ENCODE measurements around the gene BICRA.
"Not testable (repeated sequence)": the region's sequence is repeated elsewhere in the genome, so short reads cannot be mapped to it uniquely, and the experiment has no call there.

BICRA gene

GRCh38 chr19:47663911-47664771 lies 55.2 kb downstream of the BICRA start:
- DNase-seq, result no peak

- not testable (repeated sequence) for DNase-seq
Observed at GRCh38 chr19:47668556-47668955, 59.6 kb downstream of the BICRA start.

- DNase-seq, result no peak
Observed at GRCh38 chr19:47670736-47671135, 61.8 kb downstream of the BICRA start.

DNA sequence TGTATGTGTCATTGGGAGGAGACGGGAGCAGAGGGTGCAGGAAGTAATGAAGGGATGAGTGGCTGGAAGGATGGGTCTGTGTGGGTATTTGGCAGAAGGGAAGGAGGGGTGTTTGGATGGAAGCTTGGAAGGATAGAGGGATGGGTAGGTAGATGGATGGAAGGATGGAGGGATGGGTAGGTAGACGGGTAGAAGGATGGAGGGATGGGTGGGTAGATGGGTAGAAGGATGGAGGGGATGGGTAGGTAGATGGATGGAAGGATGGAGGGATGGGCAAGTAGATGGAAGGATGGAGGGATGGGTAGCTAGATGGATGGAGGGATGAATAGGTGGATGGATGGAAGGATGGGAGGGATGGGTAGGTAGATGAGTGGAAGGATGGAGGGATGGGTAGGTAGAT lies 62.6 kb downstream of the BICRA start:
- no peak for DNase-seq

- no peak for DNase-seq
Observed at GRCh38 chr19:47673426-47673825, 64.5 kb downstream of the BICRA start.

- DNase-seq, result no peak
Observed at GRCh38 chr19:47674548-47674947, 65.6 kb downstream of the BICRA start.

DNA sequence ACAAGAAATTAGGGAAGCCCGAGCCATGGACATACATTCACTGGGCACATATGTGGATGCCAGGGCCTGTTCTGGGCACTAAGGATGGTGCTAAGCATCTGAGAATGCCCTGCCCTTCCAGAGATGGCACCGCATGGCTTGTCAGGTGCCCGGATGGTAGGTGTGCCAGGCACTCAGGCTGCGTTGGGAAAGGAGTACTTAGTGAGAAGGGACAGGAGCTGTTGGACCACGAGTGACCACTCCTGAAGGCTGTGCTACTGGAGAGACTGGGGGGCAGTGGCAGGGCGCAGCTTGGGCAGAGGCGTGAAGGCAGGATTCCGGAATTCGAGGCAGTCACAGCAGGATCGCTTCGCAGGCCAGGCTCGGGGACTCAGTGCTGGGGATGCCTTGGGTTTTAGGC lies 66.3 kb downstream of the BICRA start:
- DNase-seq, result no peak

- DNase-seq, result no peak
Observed at GRCh38 chr19:47675859-47676258, 66.9 kb downstream of the BICRA start.

DNA sequence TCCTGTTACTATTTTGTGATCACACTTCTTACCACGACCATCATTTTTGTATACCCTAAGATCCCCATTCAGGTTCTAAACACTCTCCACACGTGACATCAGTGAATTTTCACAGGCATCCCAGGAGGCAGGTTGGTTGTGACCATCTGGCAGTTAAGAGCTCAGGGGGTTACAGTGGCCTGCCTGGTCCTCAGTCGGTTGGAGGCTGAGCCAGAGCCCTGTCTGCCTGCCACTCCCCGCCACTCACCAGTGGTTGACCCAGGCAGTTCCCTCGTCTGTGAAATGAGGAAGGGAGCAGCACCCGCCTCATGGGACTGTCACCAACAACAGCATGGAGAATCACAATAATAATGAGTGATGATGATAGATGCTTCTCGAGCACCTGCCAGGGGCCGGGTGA lies 67.9 kb downstream of the BICRA start:
- DNase-seq, result no peak

GRCh38 chr19:47679251-47679900 lies 70.4 kb downstream of the BICRA start:
- DNase-seq, result no peak

GRCh38 chr19:47679922-47680857 lies 71.3 kb downstream of the BICRA start:
- DNase-seq, result no peak

DNA sequence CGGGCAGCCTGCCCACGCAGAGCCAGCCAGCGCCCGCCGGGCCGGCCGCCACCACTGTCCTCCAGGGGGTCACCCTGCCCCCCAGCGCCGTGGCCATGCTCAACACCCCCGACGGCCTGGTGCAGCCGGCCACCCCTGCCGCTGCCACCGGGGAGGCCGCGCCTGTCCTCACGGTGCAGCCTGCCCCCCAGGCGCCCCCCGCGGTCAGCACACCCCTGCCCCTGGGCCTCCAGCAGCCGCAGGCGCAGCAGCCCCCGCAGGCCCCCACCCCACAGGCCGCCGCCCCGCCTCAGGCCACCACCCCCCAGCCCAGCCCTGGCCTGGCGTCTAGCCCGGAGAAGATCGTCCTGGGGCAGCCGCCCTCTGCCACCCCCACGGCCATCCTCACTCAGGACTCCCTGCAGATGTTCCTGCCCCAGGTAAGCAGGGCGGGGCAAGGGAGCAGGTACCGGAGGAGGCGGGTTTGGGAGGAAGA lies 72.0 kb downstream of the BICRA start:
- no peak for DNase-seq

DNA sequence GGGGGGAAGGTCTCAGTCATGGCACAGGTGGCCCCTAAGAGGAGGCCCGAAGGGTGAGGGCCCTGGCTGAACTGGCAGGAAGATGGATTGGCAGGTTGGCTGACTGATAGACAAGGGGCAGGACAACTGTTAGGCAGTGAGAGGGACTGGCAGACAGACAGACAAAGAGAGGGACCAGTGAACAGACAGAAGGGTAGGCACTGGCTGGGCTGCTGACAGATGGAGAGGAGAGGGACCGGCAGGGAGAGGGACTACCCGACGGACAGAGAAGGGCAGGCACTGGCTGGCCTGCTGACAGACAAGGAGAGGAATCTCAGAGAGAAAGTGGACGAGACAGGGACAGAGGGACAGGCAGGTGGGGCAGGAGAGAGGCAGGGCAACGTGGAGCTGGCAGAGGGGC lies 72.5 kb downstream of the BICRA start:
- DNase-seq, result no peak

DNA sequence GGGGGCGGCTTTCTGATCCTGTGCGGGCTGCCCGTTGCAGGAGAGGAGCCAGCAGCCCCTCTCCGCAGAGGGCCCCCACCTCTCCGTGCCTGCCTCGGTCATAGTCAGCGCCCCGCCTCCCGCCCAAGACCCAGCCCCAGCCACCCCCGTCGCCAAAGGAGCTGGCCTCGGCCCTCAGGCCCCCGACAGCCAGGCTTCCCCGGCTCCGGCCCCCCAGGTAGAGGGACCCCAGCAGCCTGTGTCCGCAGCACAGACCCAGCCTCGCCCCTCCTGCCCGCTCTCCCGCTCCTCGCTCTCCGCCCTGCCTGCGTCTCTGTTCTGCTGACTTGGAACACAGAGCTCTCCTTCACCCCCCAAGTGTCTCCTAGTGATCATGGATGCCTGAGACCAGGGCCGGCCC lies 73.0 kb downstream of the BICRA start:
- no peak for DNase-seq

GRCh38 chr19:47682939-47683338 lies 74.0 kb downstream of the BICRA start:
- no peak for DNase-seq

GRCh38 chr19:47686679-47687450 lies 77.9 kb downstream of the BICRA start:
- DNase-seq, result no peak

- DNase-seq, result no peak
Observed at GRCh38 chr19:47687906-47688305, 79.0 kb downstream of the BICRA start.

- DNase-seq, result no peak
Observed at GRCh38 chr19:47691090-47691489, 82.2 kb downstream of the BICRA start.

GRCh38 chr19:47691782-47692181 lies 82.8 kb downstream of the BICRA start:
- no peak for DNase-seq

DNA sequence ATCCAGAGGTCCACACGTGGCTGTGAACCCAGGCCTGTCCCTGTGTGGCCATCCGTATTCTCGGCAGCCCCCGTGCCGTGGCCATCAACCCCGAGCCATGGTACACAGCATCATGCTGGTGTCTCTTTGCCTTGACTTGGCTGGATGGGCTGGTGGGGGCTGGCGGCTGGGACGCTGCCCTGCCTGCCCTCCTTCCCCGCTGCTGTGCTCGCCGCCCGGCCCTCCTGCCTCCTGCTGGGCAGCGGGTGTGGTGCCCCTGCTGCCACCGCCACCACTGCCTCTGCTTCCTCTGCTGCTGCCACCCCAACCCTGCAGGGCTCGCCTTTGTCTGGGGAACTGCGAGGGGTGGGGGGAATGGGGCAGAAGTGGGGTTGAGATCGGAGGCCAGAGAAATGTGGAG lies 84.6 kb downstream of the BICRA start:
- no peak for DNase-seq

GRCh38 chr19:47693903-47694302 lies 85.0 kb downstream of the BICRA start:
- DNase-seq, result no peak

Data from activated CD4-positive, alpha-beta T cell treated with anti-CD3 and anti-CD28 coated beads, Interleukin-2, Interleukin-6, amounts not matched to agents 100 ng/mL and 50 ng/mL, durations not matched to agents 16 hours and 8 hours (primary cell).